ENCODE results near the gene AOX1. TPM values are rescaled to one million over a fixed set of nuclear protein-coding genes. Genes with fewer than 3 reads are reported as not detected.
"Not testable (repeated sequence)": the region's sequence is repeated elsewhere in the genome, so short reads cannot be mapped to it uniquely, and the experiment has no call there.

The AOX1 gene
- total RNA-seq, 1 experiment from 2014 or later, result 0.71 TPM

- intact Hi-C loops (cut with micrococcal nuclease), result no loop called here
- Histone ChIP-seq H3K36me3 (ENCODE audit: control insufficient read depth in 1 of 2, insufficient read depth in 2 of 2, low read length in 2 of 2) (no peaks in the 10 kb centered on the region), H3K4me3 (replicated peaks in 1 of 2; ENCODE audit: low read depth in 1 of 2, low read length in 2 of 2) (no peak overlapping the region), H3K4me1 (ENCODE audit: control insufficient read depth in 1 of 2, insufficient read depth in 2 of 2, low read length in 2 of 2) (no peaks in the 10 kb centered on the region), H3K9me3 (ENCODE audit: control insufficient read depth in 1 of 2, insufficient read depth in 1 of 2, low read depth in 1 of 2, low read length in 2 of 2) (no peaks in the 10 kb centered on the region), H3K4me2 (ENCODE audit: low read length) (no peak overlapping the region), H3K79me2 (ENCODE audit: insufficient read depth, low read length) (no peaks in the 10 kb centered on the region), H2AFZ (ENCODE audit: low read depth, low read length, poor library complexity, severe bottlenecking) (no peak overlapping the region), H3K27me3 (ENCODE audit: insufficient read depth, low read length) (no peaks in the 10 kb centered on the region), H3K9me2 (ENCODE audit: insufficient read depth) (no peaks in the 10 kb centered on the region), H3K9ac (ENCODE audit: low read length) (no peak overlapping the region), H3K27ac (ENCODE audit: low read depth, low read length) (no peak overlapping the region), H4K20me1 (ENCODE audit: insufficient read depth) (no peaks in the 10 kb centered on the region)
- no peak for ATAC-seq
- no TSS peak for BruUV-seq (replicated peaks)
- CTCF ChIA-PET, result no interaction called here
- RAD21 ChIA-PET (ENCODE audit: low non-redundant PET in 1 of 2, low total read pairs in 2 of 2, uncharacterized antibody in 2 of 2, unreplicated experiment in 2 of 2), result no interaction called here
- POLR2A ChIA-PET, result no interaction called here
- TF ChIP-seq JUND (IDR thresholded peaks at IDR 0.05), result no peak
- TF ChIP-seq, protein P1, sequence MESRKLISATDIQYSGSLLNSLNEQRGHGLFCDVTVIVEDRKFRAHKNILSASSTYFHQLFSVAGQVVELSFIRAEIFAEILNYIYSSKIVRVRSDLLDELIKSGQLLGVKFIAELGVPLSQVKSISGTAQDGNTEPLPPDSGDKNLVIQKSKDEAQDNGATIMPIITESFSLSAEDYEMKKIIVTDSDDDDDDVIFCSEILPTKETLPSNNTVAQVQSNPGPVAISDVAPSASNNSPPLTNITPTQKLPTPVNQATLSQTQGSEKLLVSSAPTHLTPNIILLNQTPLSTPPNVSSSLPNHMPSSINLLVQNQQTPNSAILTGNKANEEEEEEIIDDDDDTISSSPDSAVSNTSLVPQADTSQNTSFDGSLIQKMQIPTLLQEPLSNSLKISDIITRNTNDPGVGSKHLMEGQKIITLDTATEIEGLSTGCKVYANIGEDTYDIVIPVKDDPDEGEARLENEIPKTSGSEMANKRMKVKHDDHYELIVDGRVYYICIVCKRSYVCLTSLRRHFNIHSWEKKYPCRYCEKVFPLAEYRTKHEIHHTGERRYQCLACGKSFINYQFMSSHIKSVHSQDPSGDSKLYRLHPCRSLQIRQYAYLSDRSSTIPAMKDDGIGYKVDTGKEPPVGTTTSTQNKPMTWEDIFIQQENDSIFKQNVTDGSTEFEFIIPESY (IDR thresholded peaks at IDR 0.05; ENCODE audit: extremely low read depth, insufficient replicate concordance, low read length), result no peak
- no peak for TF ChIP-seq MAX (IDR thresholded peaks at IDR 0.05)
- no peak for DNase-seq (ENCODE audit: low read depth, low spot score)
Observed at GRCh38 chr2:200681697-200682096, 95.9 kb downstream of the AOX1 start.

GRCh38 chr2:200682407-200682806, 96.6 kb downstream of the AOX1 start:
- H3K9me2 ChIP-seq (ENCODE audit: insufficient read depth); CTCF ChIA-PET; intact Hi-C loops (cut with micrococcal nuclease); H4K20me1 ChIP-seq (ENCODE audit: insufficient read depth); ATAC-seq; H2AFZ ChIP-seq (ENCODE audit: low read depth, low read length, poor library complexity, severe bottlenecking); H3K4me2 ChIP-seq (ENCODE audit: low read length); BruUV-seq (replicated peaks); DNase-seq (ENCODE audit: low read depth, low spot score); H3K9me3 ChIP-seq (ENCODE audit: control insufficient read depth in 1 of 2, insufficient read depth in 1 of 2, low read depth in 1 of 2, low read length in 2 of 2); H3K9ac ChIP-seq (ENCODE audit: low read length); H3K27me3 ChIP-seq (ENCODE audit: insufficient read depth, low read length); H3K27ac ChIP-seq (ENCODE audit: low read depth, low read length); H3K36me3 ChIP-seq (ENCODE audit: control insufficient read depth in 1 of 2, insufficient read depth in 2 of 2, low read length in 2 of 2); H3K4me1 ChIP-seq (ENCODE audit: control insufficient read depth in 1 of 2, insufficient read depth in 2 of 2, low read length in 2 of 2); H3K4me3 ChIP-seq (replicated peaks in 1 of 2; ENCODE audit: low read depth in 1 of 2, low read length in 2 of 2); POLR2A ChIA-PET; H3K79me2 ChIP-seq (ENCODE audit: insufficient read depth, low read length); RAD21 ChIA-PET (ENCODE audit: low non-redundant PET in 1 of 2, low total read pairs in 2 of 2, uncharacterized antibody in 2 of 2, unreplicated experiment in 2 of 2): not testable (repeated sequence)
